Heart left ventricle (tissue), 13 donors: ENCODE data around the gene PTBP2.

Experiments
- POLR2A ChIP-seq, 2 donors: fragments of 450-650 bp; IDR thresholded peaks; one replicate each; pipeline ENCODE4 v1.6.1; 2017; ENCODE audit warnings: antibody characterized with exemption in 2 of 2, mild to moderate bottlenecking in 2 of 2, moderate library complexity in 2 of 2
- TF ChIP-seq, protein P1 (sequence below), 12 donors: fragments of 200-600 bp; sonication (generic) in 4 of 12; IDR thresholded peaks; one replicate each; pipeline versions ENCODE4 v1.5.0 to v1.8.0; 2018 to 2022; ENCODE audit warnings: antibody characterized with exemption in 12 of 12, mild to moderate bottlenecking in 5 of 12
- donor health status: ischemic (EF 13 %, LVEDD 7.1; RV severe dilation, severe dysfunction).
- donor health status: DM: no; HTN: yes; CAD: no.
- donor health status: DM: no; HTN: no; CAD: no.
- donor health status: ischemic (EF 25% LVEDD 6.9; RV normal size, moderate dysfunction).
- donor health status: ischemic (EF 25% LVEDD 5.7; RV mildly dilated, moderate dysfunction).
- donor health status: ischemic (EF 35%, LVEDD 5.7; RV mildly dilated, moderate dysfunction).
- donor health status: nonischemic (EF 11% LVEDD 7.7; RV severe dilation, severe dysfunction).
- donor health status: DM: yes; HTN: yes; CAD: no.
- donor health status: PGD.
- donor health status: ischemic (EF 29% LVEDD 5.4; RV normal size, mild dysfunction).
- donor health status: nonischemic (EF 23%, LVEDD 6.1; RV moderate dilation, normal function).

DNA sequence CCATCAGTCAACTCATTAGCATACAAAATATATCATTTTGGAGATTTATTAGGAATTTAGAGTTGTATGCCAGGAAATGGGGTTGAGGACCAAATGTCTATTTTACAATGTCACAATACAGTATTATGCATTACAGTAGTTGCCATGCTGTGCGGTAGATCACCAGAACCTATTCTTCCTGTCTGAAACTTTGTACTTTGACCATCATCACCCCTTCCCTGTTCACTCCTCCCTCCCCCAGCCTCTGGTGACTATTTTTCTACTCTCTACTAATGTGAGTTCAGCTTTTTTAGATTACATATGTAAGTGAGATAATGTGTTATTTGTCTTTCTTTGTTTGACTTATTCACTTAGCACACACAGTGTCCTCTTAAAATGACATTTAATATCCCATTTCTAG, 50.8 kb downstream of the PTBP2 start:
- TF ChIP-seq, protein P1, sequence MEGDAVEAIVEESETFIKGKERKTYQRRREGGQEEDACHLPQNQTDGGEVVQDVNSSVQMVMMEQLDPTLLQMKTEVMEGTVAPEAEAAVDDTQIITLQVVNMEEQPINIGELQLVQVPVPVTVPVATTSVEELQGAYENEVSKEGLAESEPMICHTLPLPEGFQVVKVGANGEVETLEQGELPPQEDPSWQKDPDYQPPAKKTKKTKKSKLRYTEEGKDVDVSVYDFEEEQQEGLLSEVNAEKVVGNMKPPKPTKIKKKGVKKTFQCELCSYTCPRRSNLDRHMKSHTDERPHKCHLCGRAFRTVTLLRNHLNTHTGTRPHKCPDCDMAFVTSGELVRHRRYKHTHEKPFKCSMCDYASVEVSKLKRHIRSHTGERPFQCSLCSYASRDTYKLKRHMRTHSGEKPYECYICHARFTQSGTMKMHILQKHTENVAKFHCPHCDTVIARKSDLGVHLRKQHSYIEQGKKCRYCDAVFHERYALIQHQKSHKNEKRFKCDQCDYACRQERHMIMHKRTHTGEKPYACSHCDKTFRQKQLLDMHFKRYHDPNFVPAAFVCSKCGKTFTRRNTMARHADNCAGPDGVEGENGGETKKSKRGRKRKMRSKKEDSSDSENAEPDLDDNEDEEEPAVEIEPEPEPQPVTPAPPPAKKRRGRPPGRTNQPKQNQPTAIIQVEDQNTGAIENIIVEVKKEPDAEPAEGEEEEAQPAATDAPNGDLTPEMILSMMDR (IDR thresholded peaks at IDR 0.05), result no peak
- no peak for TF ChIP-seq POLR2A (IDR thresholded peaks at IDR 0.05)
